Tibial nerve (tissue), 3 donors: ENCODE measurements around the gene CDK2.

Experiments used
- POLR2A ChIP-seq, 2 donors: fragments of 450-650 bp; IDR thresholded peaks; one replicate each; pipeline ENCODE4 v1.6.1; 2017; ENCODE audit warnings: antibody characterized with exemption in 2 of 2, mild to moderate bottlenecking in 2 of 2, moderate library complexity in 2 of 2
- TF ChIP-seq, protein P1 (sequence below), 5 experiments: fragments of 200-600 bp in 3 of 5; fragments of 450-650 bp in 2 of 5; sonication (generic) in 3 of 5; IDR thresholded peaks; one replicate each; pipeline ENCODE4 v1.5.1; 2016 to 2019; ENCODE audit warnings: antibody characterized with exemption in 5 of 5, mild to moderate bottlenecking in 3 of 5, moderate library complexity in 2 of 5

GRCh38 chr12:56021889-56022497 lies 55.4 kb downstream of the CDK2 start:
- TF ChIP-seq, protein P1, sequence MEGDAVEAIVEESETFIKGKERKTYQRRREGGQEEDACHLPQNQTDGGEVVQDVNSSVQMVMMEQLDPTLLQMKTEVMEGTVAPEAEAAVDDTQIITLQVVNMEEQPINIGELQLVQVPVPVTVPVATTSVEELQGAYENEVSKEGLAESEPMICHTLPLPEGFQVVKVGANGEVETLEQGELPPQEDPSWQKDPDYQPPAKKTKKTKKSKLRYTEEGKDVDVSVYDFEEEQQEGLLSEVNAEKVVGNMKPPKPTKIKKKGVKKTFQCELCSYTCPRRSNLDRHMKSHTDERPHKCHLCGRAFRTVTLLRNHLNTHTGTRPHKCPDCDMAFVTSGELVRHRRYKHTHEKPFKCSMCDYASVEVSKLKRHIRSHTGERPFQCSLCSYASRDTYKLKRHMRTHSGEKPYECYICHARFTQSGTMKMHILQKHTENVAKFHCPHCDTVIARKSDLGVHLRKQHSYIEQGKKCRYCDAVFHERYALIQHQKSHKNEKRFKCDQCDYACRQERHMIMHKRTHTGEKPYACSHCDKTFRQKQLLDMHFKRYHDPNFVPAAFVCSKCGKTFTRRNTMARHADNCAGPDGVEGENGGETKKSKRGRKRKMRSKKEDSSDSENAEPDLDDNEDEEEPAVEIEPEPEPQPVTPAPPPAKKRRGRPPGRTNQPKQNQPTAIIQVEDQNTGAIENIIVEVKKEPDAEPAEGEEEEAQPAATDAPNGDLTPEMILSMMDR (IDR thresholded peaks at IDR 0.05): no peak
- no peak for TF ChIP-seq POLR2A (IDR thresholded peaks at IDR 0.05)
